Karpas-422 (cell line): ENCODE measurements around the gene TMEM95. TPM values are rescaled to one million over a fixed set of nuclear protein-coding genes. Genes with fewer than 3 reads are reported as not detected.

ENCODE experiments used
- DNase-seq: peaks from one replicate; pipeline ENCODE4 v3.0.0-alpha.2; 2015
- H2AFZ ChIP-seq: fragments of 200-600 bp; sonication (generic); 2 replicates; pipeline ENCODE4 v1.6.1; 2014; ENCODE audit warnings: antibody characterized with exemption, low read length, mixed read lengths
- H3K27ac ChIP-seq: fragments of 200-600 bp; sonication (generic); 2 replicates; pipeline ENCODE4 v1.5.1; 2014; ENCODE audit warnings: mild to moderate bottlenecking, low read length, moderate library complexity
- H3K27me3 ChIP-seq: fragments of 200-600 bp; sonication (generic); 2 replicates; pipeline ENCODE4 v1.6.1; 2014; ENCODE audit warnings: low read length, mixed read lengths
- H3K36me3 ChIP-seq: fragments of 200-600 bp; sonication (generic); 2 replicates; pipeline ENCODE4 v1.6.1; 2014; ENCODE audit warnings: low read length, mixed read lengths; ENCODE audit not compliant: insufficient read depth
- H3K4me1 ChIP-seq: fragments of 200-600 bp; sonication (generic); 2 replicates; pipeline ENCODE4 v1.6.1; 2014; ENCODE audit warnings: mild to moderate bottlenecking, low read length, mixed read lengths
- H3K4me2 ChIP-seq: fragments of 200-600 bp; sonication (generic); 2 replicates; pipeline ENCODE4 v1.6.1; 2014; ENCODE audit warnings: low read length, low read depth, mild to moderate bottlenecking; ENCODE audit not compliant: poor library complexity, severe bottlenecking
- H3K4me3 ChIP-seq: fragments of 200-600 bp; sonication (generic); 2 replicates; pipeline ENCODE4 v1.5.1; 2014; ENCODE audit warnings: mild to moderate bottlenecking, antibody characterized with exemption, low read length, mixed read lengths
- H3K79me2 ChIP-seq: fragments of 200-600 bp; sonication (generic); 2 replicates; pipeline ENCODE4 v1.6.1; 2014; ENCODE audit warnings: mild to moderate bottlenecking, low read length, mixed read lengths
- H3K9ac ChIP-seq: fragments of 200-600 bp; sonication (generic); 2 replicates; pipeline ENCODE4 v1.6.0; 2014; ENCODE audit warnings: low read length
- H3K9me2 ChIP-seq: fragments of 200-600 bp; sonication (generic), shearing (Covaris generic); replicated peaks from 2 replicates; pipeline ENCODE4 v1.6.0; 2014; ENCODE audit warnings: mild to moderate bottlenecking, low read length, moderate library complexity; ENCODE audit not compliant: insufficient read depth
- H3K9me3 ChIP-seq: fragments of 300-700, 200-600 bp; sonication (generic); 2 replicates; pipeline ENCODE4 v1.6.1; 2014; ENCODE audit warnings: low read length, mixed read lengths
- H4K20me1 ChIP-seq: fragments of 200-600 bp; sonication (generic); 2 replicates; pipeline ENCODE4 v1.6.1; 2014; ENCODE audit warnings: mild to moderate bottlenecking, antibody characterized with exemption, low read length, low read depth; ENCODE audit not compliant: insufficient read depth
- small RNA-seq: library from RNA; depleted of rRNA; stranded (forward); fragments of <200 nt; gene quantifications from one replicate; pipeline ENCODE3, GENCODE V24; 2014
- total RNA-seq: library from RNA; depleted of rRNA; stranded (reverse); fragments of >200 nt; shearing (Covaris generic); gene quantifications from 2 replicates; pipeline ENCODE4 v1.2.3, GENCODE V29; 2014; ENCODE audit warnings: low replicate concordance; rRNA removed

The TMEM95 gene
- total RNA-seq, 1 experiment from 2014 or later = not detected

GRCh38 chr17:7403727-7403976 lies 48.7 kb downstream of the TMEM95 start:
- Histone ChIP-seq H3K9me2 (no peaks in the 10 kb centered on the region), H3K4me2 (peak overlapping the region; percentile 94), H3K4me1 (peaks cover 9% of the 10 kb centered on the region), H3K27ac (peak overlapping the region; percentile 69), H3K9ac (peak overlapping the region; percentile 91), H3K9me3 (no peaks in the 10 kb centered on the region), H4K20me1 (no peaks in the 10 kb centered on the region; the same call in 1 of the 2 replicates), H3K4me3 (peak overlapping the region; percentile 91), H3K36me3 (no peaks in the 10 kb centered on the region), H2AFZ (peak overlapping the region; percentile 85; the same call in 1 of the 2 replicates), H3K79me2 (no peaks in the 10 kb centered on the region), H3K27me3 (no peaks in the 10 kb centered on the region)
- no peak for DNase-seq

GRCh38 chr17:7403977-7404736 lies 49.2 kb downstream of the TMEM95 start, which contains the start of gene TMEM256:
Gene TMEM256, minus strand, starts transcription at chr17:7404097. Its CDS starts 13 bp downstream, at chr17:7404084.
- Histone ChIP-seq H3K36me3 (no peaks in the 10 kb centered on the region), H3K9me2 (no peaks in the 10 kb centered on the region), H3K4me3 (peak within 1 kb of the TSS; percentile 91), H2AFZ (peak within 1 kb of the TSS; percentile 85; the same call in 1 of the 2 replicates), H3K9ac (peak within 1 kb of the TSS; percentile 91), H3K4me1 (peaks cover 9% of the 10 kb centered on the region), H3K27ac (peak within 1 kb of the TSS; percentile 69), H4K20me1 (no peaks in the 10 kb centered on the region; the same call in 1 of the 2 replicates), H3K9me3 (no peaks in the 10 kb centered on the region), H3K27me3 (no peaks in the 10 kb centered on the region), H3K4me2 (peak within 1 kb of the TSS; percentile 94), H3K79me2 (no peaks in the 10 kb centered on the region)
- DNase-seq = peak; percentile 99

- no peak for DNase-seq
- no peaks in the 10 kb centered on the region; the same call in 1 of the 2 replicates for H4K20me1 ChIP-seq
- H2AFZ ChIP-seq = no peak overlapping the region
- H3K9me2 ChIP-seq = no peaks in the 10 kb centered on the region
- no peaks in the 10 kb centered on the region for H3K27me3 ChIP-seq
- H3K9ac ChIP-seq = no peak overlapping the region
- no peaks in the 10 kb centered on the region for H3K9me3 ChIP-seq
- no peak overlapping the region for H3K4me2 ChIP-seq
- no peak overlapping the region for H3K4me3 ChIP-seq
- peaks cover 11% of the 10 kb centered on the region for H3K4me1 ChIP-seq
- no peak overlapping the region for H3K27ac ChIP-seq
- H3K79me2 ChIP-seq = no peaks in the 10 kb centered on the region
- no peaks in the 10 kb centered on the region for H3K36me3 ChIP-seq
These were observed 49.9 kb downstream of the TMEM95 start for GRCh38 chr17:7404737-7405349.

GRCh38 chr17:7405350-7406234 lies 50.6 kb downstream of the TMEM95 start:
- H3K4me1 ChIP-seq = peaks cover 17% of the 10 kb centered on the region
- H3K4me3 ChIP-seq = no peak overlapping the region
- H3K27me3 ChIP-seq = no peaks in the 10 kb centered on the region
- no peak overlapping the region for H3K27ac ChIP-seq
- DNase-seq = no peak
- no peaks in the 10 kb centered on the region for H3K36me3 ChIP-seq
- H4K20me1 ChIP-seq = no peaks in the 10 kb centered on the region; the same call in 1 of the 2 replicates
- no peak overlapping the region for H3K9ac ChIP-seq
- no peak overlapping the region for H3K4me2 ChIP-seq
- no peaks in the 10 kb centered on the region for H3K79me2 ChIP-seq
- no peaks in the 10 kb centered on the region for H3K9me3 ChIP-seq
- H3K9me2 ChIP-seq = no peaks in the 10 kb centered on the region
- no peak overlapping the region for H2AFZ ChIP-seq

- H3K27ac ChIP-seq = no peak overlapping the region
- H3K27me3 ChIP-seq = no peaks in the 10 kb centered on the region
- H3K79me2 ChIP-seq = no peaks in the 10 kb centered on the region
- H3K9me2 ChIP-seq = no peaks in the 10 kb centered on the region
- H3K4me1 ChIP-seq = peaks cover 17% of the 10 kb centered on the region
- H2AFZ ChIP-seq = no peak overlapping the region
- H3K9ac ChIP-seq = no peak overlapping the region
- no peaks in the 10 kb centered on the region; the same call in 1 of the 2 replicates for H4K20me1 ChIP-seq
- no peaks in the 10 kb centered on the region for H3K36me3 ChIP-seq
- no peak overlapping the region for H3K4me3 ChIP-seq
- no peak overlapping the region for H3K4me2 ChIP-seq
- no peak for DNase-seq
- H3K9me3 ChIP-seq = no peaks in the 10 kb centered on the region
These were observed 51.4 kb downstream of the TMEM95 start for GRCh38 chr17:7406235-7406825.

Small RNA genes lying within 50 kb of the gene (small RNA-seq; reads per million reads assigned to genes)
- gene AC026954.2 = not detected

Other genes with a start within 250 kb of the TMEM95 start
- not detected in 2 replicates for gene ASGR2, start 240.3 kb upstream of the TMEM95 start, total RNA-seq
- 1.2 TPM in 1 of 2 replicates, not detected in the other for gene ASGR1, start 175.8 kb upstream of the TMEM95 start, total RNA-seq
- gene DLG4, start 135.3 kb upstream of the TMEM95 start, total RNA-seq = 8.5 and 24.1 TPM in 2 replicates
- gene ACADVL, start 135.2 kb upstream of the TMEM95 start, total RNA-seq = 245 and 371 TPM in 2 replicates
- 75.2 and 117 TPM in 2 replicates for gene DVL2, start 120.6 kb upstream of the TMEM95 start, total RNA-seq
- 36.7 and 69.3 TPM in 2 replicates for gene PHF23, start 115.7 kb upstream of the TMEM95 start, total RNA-seq
- gene GABARAP, start 112.7 kb upstream of the TMEM95 start, total RNA-seq = 218 and 301 TPM in 2 replicates
- 52.6 and 87.8 TPM in 2 replicates for gene CTDNEP1, start 103.4 kb upstream of the TMEM95 start, total RNA-seq
- 38.8 and 53.4 TPM in 2 replicates for gene ELP5, start 102.9 kb upstream of the TMEM95 start, total RNA-seq
- gene CLDN7, start 92.7 kb upstream of the TMEM95 start, total RNA-seq = not detected in 2 replicates
- gene SLC2A4, start 73.4 kb upstream of the TMEM95 start, total RNA-seq = 0.14 TPM in 1 of 2 replicates, not detected in the other
- gene YBX2, start 60.5 kb upstream of the TMEM95 start, total RNA-seq = not detected in 2 replicates
- 231 and 326 TPM in 2 replicates for gene EIF5A, start 47.5 kb upstream of the TMEM95 start, total RNA-seq
- 36.9 and 63.1 TPM in 2 replicates for gene GPS2, start 39.8 kb upstream of the TMEM95 start, total RNA-seq
- gene NEURL4, start 25.8 kb upstream of the TMEM95 start, total RNA-seq = 11.1 and 21.2 TPM in 2 replicates
- gene ACAP1, start 18.6 kb upstream of the TMEM95 start, total RNA-seq = 51.0 and 85.0 TPM in 2 replicates
- gene KCTD11, start 3.0 kb upstream of the TMEM95 start, total RNA-seq = 5.1 and 6.8 TPM in 2 replicates
- gene TNK1, start 25.9 kb downstream of the TMEM95 start, total RNA-seq = 0.75 and 3.8 TPM in 2 replicates
- gene PLSCR3, start 39.4 kb downstream of the TMEM95 start, total RNA-seq = 39.8 and 40.4 TPM in 2 replicates
- gene TMEM256, start 48.9 kb downstream of the TMEM95 start, total RNA-seq = 262 and 330 TPM in 2 replicates
- gene NLGN2, start 52.7 kb downstream of the TMEM95 start, total RNA-seq = not detected in 2 replicates
- gene SPEM1, start 65.2 kb downstream of the TMEM95 start, total RNA-seq = not detected in 2 replicates
- not detected in 2 replicates for gene SPEM2, start 70.5 kb downstream of the TMEM95 start, total RNA-seq
- gene SPEM3, start 73.7 kb downstream of the TMEM95 start, total RNA-seq = not detected in 2 replicates
- 3.0 and 9.9 TPM in 2 replicates for gene TMEM102, start 80.3 kb downstream of the TMEM95 start, total RNA-seq
- gene FGF11, start 84.4 kb downstream of the TMEM95 start, total RNA-seq = 0.32 and 0.67 TPM in 2 replicates
- gene CHRNB1, start 89.9 kb downstream of the TMEM95 start, total RNA-seq = 3.6 and 6.6 TPM in 2 replicates
- 5.5 and 7.2 TPM in 2 replicates for gene ZBTB4, start 124.5 kb downstream of the TMEM95 start, total RNA-seq
- gene SLC35G6, start 126.3 kb downstream of the TMEM95 start, total RNA-seq = not detected in 2 replicates
- gene POLR2A, start 129.2 kb downstream of the TMEM95 start, total RNA-seq = 78.8 and 169 TPM in 2 replicates
- gene TNFSF12, start 193.9 kb downstream of the TMEM95 start, total RNA-seq = not detected in 2 replicates
- gene TNFSF13, start 203.6 kb downstream of the TMEM95 start, total RNA-seq = 0.90 and 4.0 TPM in 2 replicates
- 62.8 and 96.1 TPM in 2 replicates for gene SENP3, start 206.8 kb downstream of the TMEM95 start, total RNA-seq
- gene CD68, start 224.5 kb downstream of the TMEM95 start, total RNA-seq = 3.8 and 6.0 TPM in 2 replicates
- gene MPDU1, start 228.7 kb downstream of the TMEM95 start, total RNA-seq = 25.4 and 27.0 TPM in 2 replicates
- 1.2 and 1.6 TPM in 2 replicates for gene SOX15, start 234.9 kb downstream of the TMEM95 start, total RNA-seq